ENCODE data around the gene LGMN.

DNA sequence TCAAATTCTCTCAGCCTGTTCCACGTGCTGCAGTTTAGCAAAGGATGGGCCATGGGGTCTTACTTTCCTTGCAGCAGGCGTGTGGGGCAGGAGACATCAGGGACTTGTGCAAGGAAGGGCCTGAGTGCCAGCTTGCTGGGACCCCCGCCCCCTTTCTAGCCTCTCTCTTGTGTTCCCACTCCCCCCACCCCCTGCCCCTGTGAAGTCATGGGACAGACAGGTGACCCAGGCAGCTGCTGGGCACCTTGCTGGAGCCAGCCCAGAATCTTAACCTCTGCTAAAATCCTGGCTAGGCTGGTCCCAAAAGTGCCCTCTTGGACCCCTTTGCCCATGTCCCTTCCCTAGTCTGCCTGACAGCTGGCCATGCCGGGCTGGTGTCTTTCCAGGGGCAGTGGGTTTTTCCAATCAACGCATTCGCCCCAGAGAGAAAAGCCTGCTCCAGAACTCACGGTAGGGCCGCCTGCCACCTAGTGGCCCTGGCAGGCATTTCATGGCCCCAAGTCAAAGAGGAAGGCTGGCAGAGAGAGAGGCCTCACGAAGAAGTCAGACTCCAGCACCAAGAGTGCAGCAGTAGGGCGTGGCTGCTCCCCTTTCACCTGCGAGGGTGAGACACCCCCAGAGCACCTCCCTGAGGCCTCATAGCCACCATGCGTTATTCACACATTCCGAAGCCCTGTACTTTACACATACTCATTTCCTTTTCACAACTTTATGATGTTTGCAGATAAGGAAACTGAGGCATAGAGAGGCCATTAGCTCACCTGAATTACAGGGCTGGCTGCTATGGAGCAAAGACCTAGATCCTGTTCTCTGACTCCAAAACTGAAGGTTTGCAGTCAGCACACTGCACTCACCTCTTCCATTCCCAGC is 67.4 kb downstream of the LGMN start:
- no peak for TF ChIP-seq SUZ12 (IDR thresholded peaks at IDR 0.05; ENCODE audit: extremely low read depth, insufficient read depth, insufficient read length)
- TF ChIP-seq YY1 (IDR thresholded peaks at IDR 0.05; ENCODE audit: insufficient read depth, insufficient read length) = no peak

All from NT2/D1 (cell line).